ENCODE data around the gene SEPTIN5. TPM values are rescaled to one million over a fixed set of nuclear protein-coding genes. Genes with fewer than 3 reads are reported as not detected.

Gene SEPTIN5
- total RNA-seq, 1 experiment from 2014 or later = 50.4 TPM

DNA sequence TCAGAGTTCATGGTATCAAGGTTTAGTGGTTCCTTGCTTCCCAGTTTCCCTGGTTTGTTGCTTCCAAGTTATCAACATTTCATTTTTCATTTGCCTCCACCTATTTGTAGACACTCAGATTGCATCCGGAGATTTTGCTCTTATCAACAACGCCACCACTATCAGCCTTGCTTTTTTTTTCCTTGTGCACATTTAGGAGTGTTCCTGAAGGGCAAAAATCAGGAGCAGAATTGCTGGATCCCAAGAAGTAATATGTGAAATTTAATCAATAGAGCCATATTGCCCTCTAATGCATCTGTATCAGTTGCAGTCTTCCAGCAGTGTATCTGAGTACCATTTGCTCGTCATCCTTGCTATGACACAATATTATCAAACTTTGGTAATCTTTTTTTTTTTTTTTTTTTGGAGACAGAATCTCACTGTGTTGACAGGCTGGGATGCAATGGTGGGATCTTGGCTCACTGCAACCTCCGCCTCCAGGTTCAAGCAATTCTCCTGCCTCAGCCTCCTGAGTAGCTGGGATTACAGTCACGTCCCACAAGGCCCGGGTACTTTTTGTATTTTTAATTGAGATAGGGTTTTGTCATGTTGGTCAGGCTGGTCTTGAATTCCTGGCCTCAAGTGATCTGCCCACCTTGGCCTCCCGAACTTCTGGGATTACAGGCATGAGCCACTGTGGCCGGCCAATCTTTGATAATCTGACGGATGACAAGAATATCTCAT, 42.1 kb upstream of the SEPTIN5 start:
- TF ChIP-seq, protein P1, sequence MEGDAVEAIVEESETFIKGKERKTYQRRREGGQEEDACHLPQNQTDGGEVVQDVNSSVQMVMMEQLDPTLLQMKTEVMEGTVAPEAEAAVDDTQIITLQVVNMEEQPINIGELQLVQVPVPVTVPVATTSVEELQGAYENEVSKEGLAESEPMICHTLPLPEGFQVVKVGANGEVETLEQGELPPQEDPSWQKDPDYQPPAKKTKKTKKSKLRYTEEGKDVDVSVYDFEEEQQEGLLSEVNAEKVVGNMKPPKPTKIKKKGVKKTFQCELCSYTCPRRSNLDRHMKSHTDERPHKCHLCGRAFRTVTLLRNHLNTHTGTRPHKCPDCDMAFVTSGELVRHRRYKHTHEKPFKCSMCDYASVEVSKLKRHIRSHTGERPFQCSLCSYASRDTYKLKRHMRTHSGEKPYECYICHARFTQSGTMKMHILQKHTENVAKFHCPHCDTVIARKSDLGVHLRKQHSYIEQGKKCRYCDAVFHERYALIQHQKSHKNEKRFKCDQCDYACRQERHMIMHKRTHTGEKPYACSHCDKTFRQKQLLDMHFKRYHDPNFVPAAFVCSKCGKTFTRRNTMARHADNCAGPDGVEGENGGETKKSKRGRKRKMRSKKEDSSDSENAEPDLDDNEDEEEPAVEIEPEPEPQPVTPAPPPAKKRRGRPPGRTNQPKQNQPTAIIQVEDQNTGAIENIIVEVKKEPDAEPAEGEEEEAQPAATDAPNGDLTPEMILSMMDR (conservative IDR thresholded peaks at IDR 0.05; ENCODE audit: low read depth, low read length) = no peak
- TF ChIP-seq EZH2 (IDR thresholded peaks at IDR 0.05; ENCODE audit: borderline replicate concordance, low read depth, low read length, poor library complexity, severe bottlenecking) = no peak
- CTCF ChIA-PET = no interaction called here
- no TSS peak for BruUV-seq (replicated peaks)
- Histone ChIP-seq H3K4me3 (ENCODE audit: low read depth, low read length, poor library complexity, severe bottlenecking) (no peak overlapping the region), H3K27ac (ENCODE audit: low read depth, low read length, poor library complexity, severe bottlenecking) (no peak overlapping the region), H3K4me1 (ENCODE audit: insufficient read depth, low read length, poor library complexity, severe bottlenecking) (no peaks in the 10 kb centered on the region), H3K9me3 (ENCODE audit: low read depth, low read length, poor library complexity, severe bottlenecking) (no peaks in the 10 kb centered on the region), H3K36me3 (ENCODE audit: insufficient read depth, low read length, poor library complexity, severe bottlenecking) (no peaks in the 10 kb centered on the region), H3K27me3 (replicated peaks; ENCODE audit: insufficient read depth, low read depth, low read length, poor library complexity) (no peaks in the 10 kb centered on the region)
- POLR2A ChIA-PET (ENCODE audit: low non-redundant PET) = no interaction called here
- DNase-seq (ENCODE audit: low spot score) = no peak
- intact Hi-C loops (cut with micrococcal nuclease; ENCODE audit: unreplicated experiment) = no loop called here

DNA sequence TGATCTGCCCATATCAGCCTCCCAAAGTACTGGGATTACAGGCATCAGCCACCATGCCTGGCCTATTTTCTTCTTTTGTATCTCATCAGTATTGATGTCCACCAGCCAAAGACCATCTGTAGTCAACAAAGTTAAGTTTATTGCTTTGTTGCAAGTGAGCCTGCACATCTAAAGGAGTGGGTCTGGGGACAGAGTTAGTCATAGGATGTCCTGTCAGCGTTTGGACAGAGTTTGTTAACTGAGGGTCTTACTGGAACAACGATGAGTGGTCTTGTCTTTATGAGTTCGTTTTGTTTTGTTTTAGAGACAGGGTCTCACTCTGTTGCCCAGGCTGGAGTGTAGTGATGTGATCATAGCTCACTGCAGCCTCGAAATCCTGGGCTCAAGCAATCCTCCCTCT, 40.6 kb upstream of the SEPTIN5 start:
- Histone ChIP-seq H3K36me3 (ENCODE audit: insufficient read depth, low read length, poor library complexity, severe bottlenecking) (no peaks in the 10 kb centered on the region), H3K4me3 (ENCODE audit: low read depth, low read length, poor library complexity, severe bottlenecking) (no peak overlapping the region), H3K27ac (ENCODE audit: low read depth, low read length, poor library complexity, severe bottlenecking) (no peak overlapping the region), H3K27me3 (replicated peaks; ENCODE audit: insufficient read depth, low read depth, low read length, poor library complexity) (no peaks in the 10 kb centered on the region), H3K9me3 (ENCODE audit: low read depth, low read length, poor library complexity, severe bottlenecking) (no peaks in the 10 kb centered on the region), H3K4me1 (ENCODE audit: insufficient read depth, low read length, poor library complexity, severe bottlenecking) (no peaks in the 10 kb centered on the region)
- POLR2A ChIA-PET (ENCODE audit: low non-redundant PET) = no interaction called here
- CTCF ChIA-PET = no interaction called here
- intact Hi-C loops (cut with micrococcal nuclease; ENCODE audit: unreplicated experiment) = no loop called here
- BruUV-seq (replicated peaks) = no TSS peak
- TF ChIP-seq, protein P1 (conservative IDR thresholded peaks at IDR 0.05; ENCODE audit: low read depth, low read length) = no peak
- TF ChIP-seq EZH2 (IDR thresholded peaks at IDR 0.05; ENCODE audit: borderline replicate concordance, low read depth, low read length, poor library complexity, severe bottlenecking) = no peak
- DNase-seq (ENCODE audit: low spot score) = no peak

DNA sequence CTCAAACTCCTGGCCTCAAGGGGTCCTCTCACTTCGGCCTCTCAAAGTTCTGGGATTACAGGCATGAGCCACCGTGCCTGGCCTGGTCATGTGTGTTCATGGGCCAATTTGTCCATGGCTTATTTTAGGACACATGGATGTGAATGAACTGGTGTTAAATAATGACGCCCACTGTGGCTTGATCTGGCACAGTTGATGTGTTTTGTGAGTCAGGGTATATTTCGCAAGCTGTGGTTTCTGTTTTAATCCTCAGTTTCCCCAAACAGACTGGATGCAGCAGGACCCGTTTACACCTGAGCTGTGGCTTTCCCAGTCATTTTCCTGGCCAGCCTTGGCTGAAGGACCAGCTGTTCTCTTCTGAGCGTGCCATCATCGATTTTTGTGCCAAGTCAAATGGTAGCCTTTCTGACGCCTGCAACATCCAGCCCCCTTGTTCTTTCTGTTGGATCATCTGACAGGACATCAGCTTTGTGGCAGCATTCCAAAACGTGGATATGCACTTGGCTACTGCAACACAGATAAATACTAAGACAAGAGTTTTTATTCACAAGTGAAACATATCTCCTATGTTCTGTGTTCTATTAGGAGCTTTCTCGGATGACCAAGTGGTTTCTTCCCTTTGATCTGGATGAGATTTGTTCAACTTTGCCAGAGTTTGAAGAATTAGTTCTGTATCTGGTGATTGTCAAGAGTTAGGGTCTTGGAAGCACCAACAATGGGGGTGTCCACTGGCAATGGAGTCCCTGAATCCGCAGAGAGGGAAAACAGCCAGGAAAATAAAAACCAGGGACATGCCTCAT, 40.0 kb upstream of the SEPTIN5 start:
- Histone ChIP-seq H3K27ac (ENCODE audit: low read depth, low read length, poor library complexity, severe bottlenecking) (no peak overlapping the region), H3K4me3 (ENCODE audit: low read depth, low read length, poor library complexity, severe bottlenecking) (no peak overlapping the region), H3K9me3 (ENCODE audit: low read depth, low read length, poor library complexity, severe bottlenecking) (no peaks in the 10 kb centered on the region), H3K4me1 (ENCODE audit: insufficient read depth, low read length, poor library complexity, severe bottlenecking) (peaks cover 2% of the 10 kb centered on the region), H3K36me3 (ENCODE audit: insufficient read depth, low read length, poor library complexity, severe bottlenecking) (no peaks in the 10 kb centered on the region), H3K27me3 (replicated peaks; ENCODE audit: insufficient read depth, low read depth, low read length, poor library complexity) (no peaks in the 10 kb centered on the region)
- BruUV-seq (replicated peaks) = no TSS peak
- no peak for TF ChIP-seq EZH2 (IDR thresholded peaks at IDR 0.05; ENCODE audit: borderline replicate concordance, low read depth, low read length, poor library complexity, severe bottlenecking)
- TF ChIP-seq, protein P1 (conservative IDR thresholded peaks at IDR 0.05; ENCODE audit: low read depth, low read length) = no peak
- ChIA-PET POLR2A (ENCODE audit: low non-redundant PET) (no interaction called here), CTCF (no interaction called here)
- intact Hi-C loops (cut with micrococcal nuclease; ENCODE audit: unreplicated experiment) = no loop called here
- DNase-seq (ENCODE audit: low spot score) = no peak

All from A673 (cell line).